Central memory CD4-positive, alpha-beta T cell (primary cell): ENCODE data around the gene MELTF.

ENCODE experiments used
- DNase-seq: peaks from one replicate; pipeline ENCODE4 v3.0.0; 2022

The MELTF gene

DNA sequence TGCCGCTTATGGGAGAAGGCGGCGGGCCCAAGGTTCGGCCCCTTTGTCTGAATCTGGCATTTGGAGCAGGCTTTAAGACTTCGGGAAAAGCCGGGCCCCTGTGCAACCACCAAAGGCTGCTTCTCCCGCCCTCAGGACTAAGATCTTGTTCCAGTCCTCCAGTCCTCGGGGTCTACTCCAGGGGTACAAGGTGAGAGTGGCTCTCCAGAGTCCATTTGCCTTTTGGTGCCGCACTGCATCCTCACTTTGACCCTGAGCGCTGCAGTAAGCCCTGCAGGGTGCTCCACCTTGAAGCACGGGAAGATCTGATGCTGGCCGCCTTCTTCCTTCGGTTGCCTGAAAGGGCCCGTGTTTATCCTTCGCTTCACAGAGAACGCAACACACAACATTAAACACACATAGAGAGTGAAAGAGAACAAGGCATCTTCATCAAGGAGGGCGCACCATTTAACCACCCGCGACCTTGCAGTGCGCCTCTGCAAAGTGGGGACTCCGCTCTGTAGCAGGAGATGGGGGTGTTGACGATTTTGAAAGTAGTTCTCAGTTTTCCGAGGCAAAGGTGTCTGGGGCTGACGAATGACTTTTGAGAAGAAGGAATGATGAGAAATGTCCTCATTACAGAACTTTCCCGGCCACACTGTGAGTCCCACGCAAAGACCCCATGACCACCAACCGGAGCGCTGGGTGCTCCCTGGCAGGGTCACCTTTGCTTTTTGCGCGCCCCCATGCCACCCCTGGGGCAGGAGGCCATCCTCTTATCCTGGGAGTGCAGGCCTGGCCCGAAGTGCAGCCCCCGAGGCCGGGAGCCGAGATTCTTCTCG lies 62.0 kb downstream of the MELTF start:
- DNase-seq: no peak

GRCh38 chr3:196966526-196967401 lies 62.9 kb downstream of the MELTF start:
- no peak for DNase-seq

DNA sequence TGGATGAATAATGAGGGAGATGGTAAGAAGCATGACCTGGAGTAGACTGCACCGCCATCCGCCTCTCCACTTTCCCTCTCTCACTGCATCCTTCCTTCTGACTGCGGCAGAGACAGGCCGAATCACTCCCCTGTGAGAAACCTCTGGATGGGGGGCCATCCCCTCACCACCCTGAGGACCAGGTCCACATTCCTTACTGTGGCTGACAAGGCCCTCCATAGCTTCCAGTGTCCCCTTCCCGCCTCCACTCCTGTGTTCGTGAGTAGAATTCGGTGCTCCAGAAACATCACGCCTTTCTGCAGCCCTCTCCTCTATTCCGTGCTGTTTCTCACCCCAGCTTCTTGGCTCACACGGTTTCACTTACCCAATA lies 63.8 kb downstream of the MELTF start:
- no peak for DNase-seq

DNA sequence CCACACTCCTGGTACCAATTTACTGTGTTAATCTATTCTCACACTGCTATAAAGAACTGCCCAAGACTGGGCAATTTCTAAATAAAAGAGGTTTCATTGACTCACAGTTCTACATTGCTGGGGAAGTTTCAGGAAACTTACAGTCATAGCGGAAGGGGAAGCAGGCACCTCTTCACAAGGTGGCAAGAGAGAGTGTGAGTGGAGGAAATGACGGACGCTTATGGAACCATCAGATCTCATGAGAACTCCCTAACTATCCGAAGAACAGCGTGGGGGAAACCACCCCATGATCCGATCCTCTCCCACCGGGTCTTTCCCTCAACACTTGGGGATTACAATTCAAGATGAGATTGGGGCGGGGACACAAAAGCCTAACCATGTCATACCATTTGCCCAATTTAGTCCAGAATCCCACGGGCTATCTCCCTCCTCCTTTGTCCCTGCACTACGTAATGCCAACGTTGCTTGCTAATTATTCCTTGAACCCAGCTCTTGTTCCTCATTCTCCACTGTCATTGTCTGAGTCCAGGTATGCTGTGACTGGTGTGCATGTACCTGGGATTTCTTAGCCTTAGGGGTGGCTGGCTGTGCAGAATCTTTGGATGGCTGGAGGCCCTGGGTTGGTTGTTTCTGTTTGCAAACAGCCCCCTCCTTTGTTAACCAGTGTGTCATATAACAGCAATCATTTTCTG lies 64.4 kb downstream of the MELTF start:
- DNase-seq: no peak

DNA sequence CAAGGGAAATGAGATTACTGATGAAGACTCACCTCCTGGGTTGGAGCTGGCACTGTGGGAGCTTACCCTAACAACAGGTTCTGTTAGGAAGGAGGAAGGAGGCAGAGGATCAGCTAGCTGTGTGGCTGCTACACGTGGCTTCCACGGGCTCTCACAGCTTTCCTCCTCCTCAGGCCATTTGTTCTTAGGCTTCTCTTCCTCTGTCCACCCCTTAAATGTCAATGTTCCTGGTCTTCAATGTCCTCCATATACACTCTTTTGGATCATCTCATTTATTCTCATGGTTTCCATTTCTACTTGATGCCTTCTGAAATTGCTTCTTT lies 66.0 kb downstream of the MELTF start:
- no peak for DNase-seq

DNA sequence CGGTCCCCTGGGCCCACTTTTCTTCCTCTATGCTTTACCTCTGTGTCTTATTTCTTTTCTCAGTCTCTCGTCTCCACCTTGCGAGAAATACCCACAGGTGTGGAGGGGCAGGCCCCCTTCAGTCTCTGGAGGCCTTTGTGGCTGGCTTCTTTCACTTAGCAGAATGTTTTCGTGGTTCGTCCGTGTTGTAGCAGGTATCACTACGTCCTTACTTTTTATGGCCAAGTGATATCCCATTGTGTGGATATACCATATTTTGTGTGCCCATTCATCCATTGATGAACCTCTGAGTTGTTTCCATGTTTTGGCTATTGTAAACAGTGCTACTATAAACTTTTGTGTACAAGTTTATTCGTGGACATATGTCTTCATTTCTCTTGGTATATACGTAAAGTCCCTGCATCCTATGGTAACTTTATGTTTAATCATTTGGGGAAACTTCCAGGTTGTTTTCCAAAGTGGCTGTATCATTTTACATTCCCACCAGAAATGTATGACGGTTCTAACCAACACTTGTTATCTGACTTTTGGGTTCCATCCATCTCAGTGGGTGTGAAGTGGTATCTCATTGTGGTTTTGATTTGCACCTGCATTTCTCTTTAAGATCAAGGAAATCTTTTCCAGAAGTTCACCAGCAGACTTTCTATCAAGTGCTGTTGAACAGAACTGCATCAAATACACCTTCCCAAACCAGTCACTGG lies 66.5 kb downstream of the MELTF start:
- no peak for DNase-seq

GRCh38 chr3:196962108-196962929 lies 67.3 kb downstream of the MELTF start:
- no peak for DNase-seq

DNA sequence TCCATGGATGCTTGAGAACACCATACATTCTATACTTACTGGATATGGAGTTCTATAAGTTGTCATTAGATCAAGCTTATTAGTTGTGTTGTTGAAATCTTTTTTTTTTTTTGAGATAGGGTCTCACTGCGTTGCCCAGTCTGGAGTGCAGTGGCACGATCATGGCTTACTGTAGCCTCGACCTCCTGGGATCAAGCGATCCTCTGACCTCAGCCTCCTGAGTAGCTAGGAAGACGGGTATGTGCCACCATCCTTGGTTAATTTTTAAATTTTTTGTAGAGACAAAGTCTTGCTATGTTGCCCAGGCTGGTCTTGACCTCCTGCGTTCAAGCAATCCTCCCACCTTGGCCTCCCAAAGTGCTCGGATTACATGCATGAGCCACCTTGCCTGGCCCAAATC lies 74.8 kb downstream of the MELTF start:
- no peak for DNase-seq
